HG03558 (cell line): ENCODE results near the gene AMER2.
"Not testable (repeated sequence)": the region's sequence is repeated elsewhere in the genome, so short reads cannot be mapped to it uniquely, and the experiment has no call there.

Experiments
- ATAC-seq: cut with Tn5 transposase; IDR thresholded peaks from one replicate; pipeline ENCODE4 v1.9.1; 2021; ENCODE audit warnings: moderate number of reproducible peaks; ENCODE audit not compliant: unreplicated experiment; ENCODE audit errors: extremely low read depth

AMER2 gene

GRCh38 chr13:25165163-25165562, 6.9 kb downstream of the AMER2 start:
- not testable (repeated sequence) for ATAC-seq

GRCh38 chr13:25157681-25158080, 14.4 kb downstream of the AMER2 start:
- no peak for ATAC-seq

- no peak for ATAC-seq
Observed at GRCh38 chr13:25153736-25154135, 18.4 kb downstream of the AMER2 start.

- no peak for ATAC-seq
Observed at GRCh38 chr13:25151626-25152195, 20.4 kb downstream of the AMER2 start.

DNA sequence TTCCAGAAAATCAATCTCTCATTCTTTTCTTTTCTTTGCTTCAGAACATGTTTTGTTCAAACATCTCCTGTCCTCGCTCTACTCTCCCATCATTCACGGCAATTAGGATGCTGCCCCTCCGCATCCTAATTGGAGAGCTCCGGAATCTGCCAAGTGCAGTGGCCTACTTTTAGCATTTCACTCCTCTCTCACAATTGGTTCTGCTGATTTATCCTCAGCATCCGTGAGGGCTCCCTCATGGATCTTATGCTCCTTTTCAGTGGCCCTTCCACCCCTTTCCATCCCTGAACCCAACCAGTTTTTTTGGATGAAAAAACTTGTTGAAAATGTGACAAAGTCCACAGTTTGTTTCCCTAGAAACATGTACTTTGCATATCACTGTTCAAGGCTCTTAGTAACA, 22.4 kb downstream of the AMER2 start:
- ATAC-seq = no peak

GRCh38 chr13:25148402-25148771, 23.7 kb downstream of the AMER2 start:
- ATAC-seq = no peak

DNA sequence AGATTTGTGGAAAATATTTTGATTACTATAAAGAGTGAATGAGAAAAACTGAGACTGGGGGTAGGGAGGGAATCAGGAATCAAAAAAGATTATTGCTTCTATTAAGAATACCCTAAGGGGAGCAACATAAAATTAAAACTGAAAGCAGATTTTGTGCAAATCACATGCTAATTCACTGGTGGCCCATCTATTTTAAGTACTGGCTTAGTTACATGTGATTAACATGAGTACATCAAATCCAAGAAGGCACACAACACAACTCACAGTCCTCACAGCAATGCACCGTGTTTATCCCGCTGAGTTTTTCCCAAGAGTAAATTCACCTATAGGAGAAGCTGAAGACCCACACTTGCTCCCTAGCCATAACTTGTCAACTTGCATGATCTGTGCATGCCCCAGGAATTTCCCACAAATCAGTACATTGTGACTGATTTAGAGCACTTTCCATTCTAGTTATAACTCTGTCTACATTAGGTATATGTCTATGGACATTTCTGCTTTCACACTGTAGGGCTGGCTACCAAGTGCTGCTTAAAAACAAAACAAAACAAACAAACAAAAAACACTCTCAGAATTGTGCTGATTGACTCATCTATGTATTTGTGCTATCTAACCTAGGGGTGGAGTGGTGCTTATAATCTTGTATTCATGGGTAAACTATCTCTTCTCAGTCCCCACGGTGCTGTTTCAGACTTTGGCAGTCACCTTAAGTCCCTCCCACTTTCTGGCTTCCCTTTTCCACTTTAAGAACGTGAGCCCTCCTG, 24.3 kb downstream of the AMER2 start:
- ATAC-seq = no peak

DNA sequence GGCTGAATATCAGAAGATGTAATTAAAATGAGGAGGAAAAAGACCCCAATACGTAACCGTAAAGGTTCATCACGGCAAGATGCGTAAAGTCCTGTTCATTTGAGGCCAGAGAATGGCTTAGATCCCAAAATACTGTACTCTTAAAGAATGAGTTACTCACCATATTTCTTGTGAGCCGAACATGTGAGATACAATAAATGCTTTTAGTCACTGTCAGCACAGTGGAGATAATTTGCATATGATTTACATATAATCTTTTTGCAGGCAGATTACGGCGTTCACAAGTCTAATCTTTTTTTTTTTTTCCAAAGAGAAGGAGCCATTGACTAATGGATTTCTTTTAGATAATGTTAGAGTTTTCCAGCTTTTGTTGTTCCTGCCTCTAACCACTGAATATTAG, 28.4 kb downstream of the AMER2 start:
- ATAC-seq = no peak

DNA sequence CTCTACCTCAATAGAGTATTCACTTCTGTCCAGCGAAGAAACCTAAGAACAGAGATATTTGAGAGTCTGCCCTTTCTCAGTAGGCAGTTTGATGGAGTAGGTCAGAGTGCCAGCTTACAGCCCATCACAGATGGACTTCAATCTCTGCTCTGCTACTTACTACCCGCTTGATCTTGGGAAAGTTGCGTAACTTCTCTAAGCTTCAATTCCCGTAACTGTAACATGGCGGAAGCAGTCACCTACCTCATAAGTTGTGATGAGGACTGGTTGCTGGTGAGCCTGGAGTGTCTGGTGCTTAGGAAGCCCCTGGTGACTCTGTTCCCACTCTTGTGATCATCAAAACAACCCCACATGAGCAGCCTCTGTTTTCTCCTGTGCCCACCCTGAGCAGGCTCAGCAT, 31.0 kb downstream of the AMER2 start:
- no peak for ATAC-seq

- ATAC-seq = no peak
Observed at GRCh38 chr13:25137788-25138115, 34.3 kb downstream of the AMER2 start.

- no peak for ATAC-seq
Observed at GRCh38 chr13:25136880-25137787, 35.0 kb downstream of the AMER2 start.

DNA sequence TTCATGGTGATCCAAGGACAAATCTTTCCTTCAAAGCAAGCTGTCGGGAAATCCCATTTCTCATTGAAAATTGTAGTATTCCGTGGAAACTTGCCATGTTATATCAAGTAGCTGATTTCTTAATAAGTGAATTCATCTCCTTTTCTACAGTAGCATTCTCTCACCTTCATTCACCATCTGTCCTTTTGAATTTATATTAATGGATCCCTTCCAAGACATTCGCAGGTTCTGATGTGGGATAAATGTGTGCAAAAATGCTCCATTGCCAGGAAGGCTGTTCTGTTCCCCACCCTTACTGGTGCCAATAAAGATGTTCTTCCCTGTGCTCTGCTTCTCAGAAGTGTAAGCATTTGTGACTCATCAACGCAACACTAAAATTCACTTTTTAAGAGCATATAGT, 36.2 kb downstream of the AMER2 start:
- ATAC-seq = no peak

DNA sequence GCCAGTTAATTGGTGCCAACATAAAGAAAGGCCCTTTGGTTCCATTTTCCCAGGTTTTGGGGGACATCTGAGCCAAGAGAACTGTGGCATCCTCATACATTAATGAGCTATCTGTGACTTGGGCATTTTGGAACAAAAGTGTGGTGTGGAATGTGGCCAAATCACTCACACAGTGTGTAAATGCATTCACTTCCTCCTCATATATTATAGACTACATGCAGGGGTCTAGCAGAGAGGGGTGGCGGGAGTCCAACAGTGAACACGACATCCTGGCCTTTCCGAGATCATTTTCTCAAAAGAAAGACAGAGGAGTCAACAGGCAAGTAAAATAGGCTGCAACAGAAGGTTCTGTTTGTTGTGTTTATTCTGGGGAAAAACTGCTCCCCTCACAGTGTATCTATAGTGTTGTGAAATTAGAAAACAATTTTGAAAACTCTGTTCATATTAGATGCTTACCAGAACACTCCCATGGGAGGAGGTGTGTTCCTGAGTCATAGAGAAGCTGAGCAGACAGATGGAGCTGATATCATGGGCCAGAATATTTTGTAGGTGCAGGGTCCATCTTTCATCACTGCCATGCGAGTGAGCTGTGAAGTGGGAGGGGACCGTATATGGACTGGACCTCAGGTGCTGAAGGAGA, 39.2 kb downstream of the AMER2 start:
- no peak for ATAC-seq

- ATAC-seq = no peak
Observed at GRCh38 chr13:25131881-25132420, 40.1 kb downstream of the AMER2 start.

DNA sequence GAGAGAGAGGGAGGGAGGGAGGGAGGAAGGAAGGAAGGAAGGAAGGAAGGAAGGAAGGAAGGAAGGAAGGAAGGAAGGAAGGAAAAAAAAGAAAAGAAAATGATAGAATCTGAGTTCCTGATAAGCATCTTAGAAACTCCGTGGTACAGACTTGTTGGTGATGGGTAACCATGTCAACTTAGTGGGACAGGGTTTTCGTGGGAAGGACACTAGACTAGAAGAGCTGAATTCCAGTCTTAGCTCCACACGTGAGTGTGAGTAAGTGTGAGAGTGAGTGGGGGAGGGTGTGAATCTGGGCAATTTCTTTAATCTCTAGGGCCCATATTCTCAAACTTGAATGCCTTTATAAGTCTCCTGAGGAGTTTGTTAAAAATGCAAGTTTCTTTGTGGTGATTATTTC, 41.1 kb downstream of the AMER2 start:
- no peak for ATAC-seq

DNA sequence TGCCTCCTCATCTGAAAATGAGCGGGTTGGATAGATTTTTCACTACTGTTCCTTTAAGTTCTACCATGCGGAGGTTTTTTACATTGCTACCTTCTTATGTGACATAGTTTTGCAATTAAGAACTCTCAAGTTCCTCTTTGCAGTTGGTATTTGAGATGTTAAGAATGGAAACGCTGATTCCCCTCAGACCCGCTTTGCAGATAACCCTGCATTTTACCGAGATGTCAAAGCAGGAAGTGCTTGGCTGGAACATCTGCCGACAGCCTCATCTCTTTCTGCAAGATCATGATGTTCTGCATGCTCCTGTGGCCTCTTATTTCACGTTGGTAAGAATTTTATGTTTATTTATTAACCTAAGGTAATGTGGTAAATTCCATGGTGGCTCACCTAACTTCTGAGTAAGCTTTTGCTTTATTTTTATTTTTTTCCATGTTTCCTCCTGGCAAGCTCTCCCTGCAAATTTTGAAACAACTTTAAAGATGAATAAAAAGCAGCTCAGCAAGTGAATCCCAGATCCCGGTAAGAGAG, 53.6 kb downstream of the AMER2 start:
- no peak for ATAC-seq

GRCh38 chr13:25117312-25117711, 54.8 kb downstream of the AMER2 start:
- no peak for ATAC-seq

DNA sequence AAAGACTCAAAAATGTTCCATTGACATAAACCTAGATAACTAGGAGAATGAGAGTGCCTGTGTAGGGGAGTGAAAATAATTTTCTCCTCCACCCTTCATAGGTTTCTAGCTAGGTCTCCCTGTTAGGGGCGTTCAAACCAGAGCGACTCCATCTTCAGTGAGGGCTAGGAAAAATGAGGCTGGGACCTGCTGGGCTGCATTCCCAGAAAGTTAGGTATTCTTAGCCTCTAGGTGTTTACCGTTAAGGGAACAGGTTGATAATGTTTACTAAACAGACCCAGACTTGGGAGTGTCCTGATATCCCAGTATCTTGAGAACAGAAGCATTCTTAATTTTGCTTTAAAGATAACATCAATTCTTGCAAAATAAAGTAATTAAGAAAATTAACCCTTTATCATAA, 56.0 kb downstream of the AMER2 start:
- ATAC-seq = no peak

- no peak for ATAC-seq
Observed at GRCh38 chr13:25114220-25114619, 57.9 kb downstream of the AMER2 start.

- ATAC-seq = no peak
Observed at GRCh38 chr13:25112695-25113255, 59.3 kb downstream of the AMER2 start.
